GM19468 (cell line): ENCODE data around the gene TNK2.

Experiments
- ATAC-seq: cut with Tn5 transposase; IDR thresholded peaks from one replicate; pipeline ENCODE4 v1.9.1; 2021; ENCODE audit warnings: mild to moderate bottlenecking, moderate library complexity, moderate number of reproducible peaks; ENCODE audit not compliant: unreplicated experiment; ENCODE audit errors: extremely low read depth

Gene TNK2

GRCh38 chr3:195854628-195855294 is 53.6 kb downstream of the TNK2 start:
- no peak for ATAC-seq

- no peak for ATAC-seq
Measured at GRCh38 chr3:195853996-195854395, 54.4 kb downstream of the TNK2 start.

- no peak for ATAC-seq
Measured at GRCh38 chr3:195853036-195853435, 55.3 kb downstream of the TNK2 start.

- peak; percentile 63 for ATAC-seq
Measured at GRCh38 chr3:195850857-195851543, 57.4 kb downstream of the TNK2 start.

- ATAC-seq, result no peak
Measured at GRCh38 chr3:195849322-195850074, 58.9 kb downstream of the TNK2 start.

- no peak for ATAC-seq
Measured at GRCh38 chr3:195847055-195847950, 61.0 kb downstream of the TNK2 start.

GRCh38 chr3:195845483-195845882 is 62.9 kb downstream of the TNK2 start:
- ATAC-seq, result no peak

- no peak for ATAC-seq
Measured at GRCh38 chr3:195844671-195845218, 63.6 kb downstream of the TNK2 start.

GRCh38 chr3:195839260-195840010 is 68.9 kb downstream of the TNK2 start:
- no peak for ATAC-seq

GRCh38 chr3:195838714-195839113 is 69.6 kb downstream of the TNK2 start:
- no peak for ATAC-seq

- ATAC-seq, result no peak
Measured at GRCh38 chr3:195836476-195837135, 71.7 kb downstream of the TNK2 start.

GRCh38 chr3:195835791-195836190 is 72.6 kb downstream of the TNK2 start:
- no peak for ATAC-seq

GRCh38 chr3:195834675-195835583 is 73.4 kb downstream of the TNK2 start:
- ATAC-seq, result no peak

- no peak for ATAC-seq
Measured at GRCh38 chr3:195829897-195830254, 78.5 kb downstream of the TNK2 start.

- no peak for ATAC-seq
Measured at GRCh38 chr3:195828762-195829161, 79.6 kb downstream of the TNK2 start.

- ATAC-seq, result no peak
Measured at GRCh38 chr3:195825857-195826804, 82.2 kb downstream of the TNK2 start.

- ATAC-seq, result no peak
Measured at GRCh38 chr3:195825191-195825588, 83.2 kb downstream of the TNK2 start.
